ENCODE results near the gene GNG7.
"Not testable (repeated sequence)": the region's sequence is repeated elsewhere in the genome, so short reads cannot be mapped to it uniquely, and the experiment has no call there.

Gene GNG7

DNA sequence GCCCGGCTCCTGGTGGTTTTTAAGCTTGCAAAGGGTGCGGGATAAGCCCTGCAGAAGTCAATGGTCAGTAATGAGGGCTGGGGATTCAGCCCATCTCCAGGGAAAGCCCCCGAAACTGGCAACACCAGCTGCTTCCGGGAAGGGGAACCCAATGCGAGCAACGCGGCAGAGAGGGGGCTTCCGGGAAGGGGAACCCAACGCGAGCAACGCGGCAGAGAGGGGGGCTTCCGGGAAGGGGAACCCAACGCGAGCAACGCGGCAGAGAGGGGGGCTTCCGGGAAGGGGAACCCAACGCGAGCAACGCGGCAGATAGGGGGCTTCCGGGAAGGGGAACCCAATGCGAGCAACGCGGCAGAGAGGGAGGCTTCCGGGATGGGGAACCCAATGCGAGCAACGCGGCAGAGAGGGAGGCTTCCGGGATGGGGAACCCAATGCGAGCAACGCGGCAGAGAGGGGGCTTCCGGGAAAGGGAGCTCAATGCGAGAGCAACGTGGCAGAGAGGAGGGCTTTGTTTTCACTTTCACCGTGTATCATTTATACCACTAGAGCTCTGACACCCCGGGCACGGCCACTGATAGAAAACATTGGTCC, 80.0 kb downstream of the GNG7 start:
- DNase-seq (ENCODE audit: low read depth in 2 of 2), result not testable (repeated sequence)

DNA sequence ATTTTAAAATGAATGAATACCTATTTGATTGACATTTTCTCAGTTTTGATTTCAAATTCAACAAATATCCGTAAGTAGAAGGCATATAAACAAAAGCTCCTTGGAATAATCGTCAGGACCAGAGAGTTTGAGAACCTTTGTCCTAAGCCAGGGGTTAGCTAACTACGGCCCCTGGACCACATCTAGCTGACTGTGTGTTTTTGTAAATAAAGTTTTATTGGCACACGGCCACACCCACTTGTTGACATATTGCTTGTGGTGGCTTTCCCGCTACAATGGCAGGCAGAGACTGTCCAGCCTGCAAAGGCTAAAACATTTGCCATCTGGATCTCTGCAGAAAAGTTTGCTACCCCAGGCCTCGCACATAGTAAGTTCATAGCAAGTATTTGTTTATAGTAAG, 83.4 kb downstream of the GNG7 start:
- no peak for DNase-seq (ENCODE audit: low read depth in 2 of 2)

DNA sequence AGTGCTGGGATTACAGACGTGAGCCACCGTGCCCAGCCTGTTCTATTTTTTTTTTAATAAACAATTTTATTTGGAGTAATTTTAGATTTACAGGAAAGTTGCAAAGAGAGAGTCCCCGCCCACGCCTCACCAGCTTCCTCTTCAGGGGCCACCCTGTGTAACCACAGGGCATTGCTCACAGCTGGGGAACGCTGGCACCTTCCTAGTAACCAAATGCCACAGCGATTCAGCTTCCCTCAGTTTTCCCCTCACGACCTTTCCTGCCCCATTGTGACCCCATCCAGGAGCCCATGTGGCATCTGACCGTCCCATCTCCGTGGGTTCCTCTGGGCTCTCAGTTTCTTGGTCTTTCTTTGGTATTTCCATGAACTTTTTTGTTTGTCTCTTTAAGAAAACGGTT, 83.9 kb downstream of the GNG7 start:
- DNase-seq (ENCODE audit: low read depth in 2 of 2), result peak; percentile 76 to 80

DNA sequence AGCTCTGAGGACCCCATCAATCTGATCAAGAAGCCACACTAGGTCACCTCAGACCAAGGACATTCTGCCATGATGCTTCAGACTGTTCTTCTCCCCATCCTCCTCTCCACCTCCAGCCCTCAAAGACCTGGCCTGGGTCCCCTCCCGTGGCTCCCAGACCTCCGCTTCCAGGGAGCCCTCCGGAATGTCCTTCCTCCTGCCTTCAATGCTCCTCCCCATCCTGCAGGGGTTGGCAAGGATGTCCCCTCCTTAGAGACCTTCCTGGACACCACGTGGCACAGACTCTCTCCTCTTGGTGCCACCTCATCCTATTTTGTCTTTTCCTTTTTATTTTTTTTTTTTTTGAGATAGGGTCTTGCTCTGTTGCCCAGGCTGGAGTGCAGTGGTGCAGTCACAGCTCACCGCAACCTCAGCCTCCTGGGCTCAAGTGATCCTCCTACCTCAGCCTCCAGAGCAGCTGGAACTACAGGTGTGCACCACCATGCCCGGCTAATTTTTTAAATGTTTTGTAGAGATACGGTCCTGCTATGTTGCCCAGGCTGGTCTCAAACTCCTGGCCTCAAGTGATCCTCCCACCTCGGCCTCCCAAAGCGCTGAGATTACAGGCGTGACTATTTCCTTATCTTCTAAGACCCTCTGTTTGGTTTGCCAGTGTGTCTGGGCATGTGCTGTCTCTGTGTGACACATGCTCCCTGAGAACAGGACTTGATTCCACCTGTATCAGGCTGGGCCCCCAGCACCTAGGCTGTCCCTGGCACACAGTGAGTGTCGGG, 84.9 kb downstream of the GNG7 start:
- DNase-seq (ENCODE audit: low read depth in 2 of 2), result no peak

DNA sequence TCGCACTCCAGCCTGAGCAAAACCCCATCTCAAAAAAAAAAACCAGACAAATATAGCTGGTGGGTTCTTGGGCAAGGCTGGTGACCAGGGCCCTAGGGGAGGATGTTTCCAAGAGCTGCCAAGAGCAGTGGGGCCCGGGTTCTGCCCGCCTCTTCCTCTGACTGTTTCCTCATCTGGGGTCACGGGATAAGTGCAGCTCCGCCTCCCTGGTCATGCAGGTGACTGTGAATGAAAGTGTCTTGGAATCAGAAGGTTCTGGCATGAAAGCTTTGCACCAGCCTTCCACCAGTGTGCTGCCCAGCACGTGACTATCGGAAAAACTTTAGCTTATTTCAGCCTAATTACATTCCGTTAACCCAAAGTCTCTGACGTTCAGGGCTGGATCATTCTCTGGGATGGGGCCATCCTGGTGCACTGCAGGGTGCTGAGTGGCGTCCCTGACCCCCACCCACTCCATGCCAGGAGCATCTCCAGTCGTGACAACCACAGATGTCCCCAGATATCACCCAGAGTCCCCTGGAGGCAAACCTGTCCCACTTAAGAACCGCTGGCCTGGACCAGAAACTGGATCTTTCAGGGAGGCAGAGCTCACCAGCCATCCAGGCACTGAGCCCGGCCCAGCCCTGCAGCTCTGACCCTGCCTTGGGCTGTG, 85.6 kb downstream of the GNG7 start:
- DNase-seq (ENCODE audit: low read depth in 2 of 2), result no peak

DNA sequence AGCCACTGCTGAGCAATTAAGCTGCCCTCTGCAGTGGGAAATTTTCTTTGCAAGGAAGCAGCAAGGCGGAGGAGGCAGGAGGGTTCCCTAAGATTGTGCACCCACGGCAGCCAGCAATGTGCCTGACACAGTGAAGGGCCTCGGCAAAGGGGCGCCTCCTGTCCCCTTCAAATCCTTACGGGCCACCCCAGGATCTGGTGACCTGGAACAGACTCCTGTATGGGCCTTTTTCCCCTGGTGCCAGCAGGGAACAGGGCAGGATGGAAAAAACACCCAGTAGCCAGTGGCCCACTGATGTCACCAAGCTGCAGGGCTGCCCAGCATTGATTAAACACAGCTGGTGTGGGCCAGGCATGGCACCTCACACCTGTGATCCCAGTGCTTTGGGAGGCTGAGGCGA, 86.7 kb downstream of the GNG7 start:
- DNase-seq (ENCODE audit: low read depth in 2 of 2), result no peak

DNA sequence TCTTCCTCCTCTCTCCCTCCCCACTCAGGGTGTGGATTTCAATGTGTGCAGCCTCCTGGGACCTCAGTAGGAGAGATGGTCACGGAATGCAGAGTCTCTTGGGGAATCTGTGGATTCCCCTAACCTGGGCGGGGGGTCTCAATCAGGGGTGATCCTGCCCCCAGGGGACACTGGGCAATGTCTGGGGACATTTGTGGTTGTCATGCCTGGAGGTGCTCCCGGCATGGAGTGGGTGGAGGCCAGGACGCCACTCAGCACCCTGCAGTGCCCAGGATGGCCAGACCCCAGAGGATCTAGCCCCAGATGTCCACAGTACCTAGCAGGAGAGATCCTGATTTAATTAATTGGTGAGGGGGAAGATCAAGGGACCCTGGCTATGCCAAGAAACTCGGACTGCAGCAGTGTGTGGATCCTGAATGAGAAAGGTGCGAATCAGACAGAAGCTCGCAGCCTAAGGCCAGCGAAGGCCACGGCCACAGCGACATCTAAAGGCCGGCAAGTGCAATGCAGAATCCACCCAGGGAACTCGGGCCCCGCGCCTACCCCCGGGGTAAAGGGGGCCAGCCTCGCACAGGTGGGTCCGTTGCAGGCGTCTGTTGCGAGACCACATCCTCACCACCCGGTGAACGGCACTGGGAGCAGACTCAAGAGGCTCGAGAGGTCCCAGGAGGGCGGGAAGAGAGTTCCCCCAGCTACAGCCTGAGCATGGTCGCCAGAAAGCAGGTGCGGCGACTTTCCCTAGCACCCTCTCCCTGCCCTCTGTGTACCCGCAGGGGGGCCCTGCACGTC, 88.8 kb downstream of the GNG7 start:
- DNase-seq (ENCODE audit: low read depth in 2 of 2), result peak in 1 of 2 donors; percentile 48

DNA sequence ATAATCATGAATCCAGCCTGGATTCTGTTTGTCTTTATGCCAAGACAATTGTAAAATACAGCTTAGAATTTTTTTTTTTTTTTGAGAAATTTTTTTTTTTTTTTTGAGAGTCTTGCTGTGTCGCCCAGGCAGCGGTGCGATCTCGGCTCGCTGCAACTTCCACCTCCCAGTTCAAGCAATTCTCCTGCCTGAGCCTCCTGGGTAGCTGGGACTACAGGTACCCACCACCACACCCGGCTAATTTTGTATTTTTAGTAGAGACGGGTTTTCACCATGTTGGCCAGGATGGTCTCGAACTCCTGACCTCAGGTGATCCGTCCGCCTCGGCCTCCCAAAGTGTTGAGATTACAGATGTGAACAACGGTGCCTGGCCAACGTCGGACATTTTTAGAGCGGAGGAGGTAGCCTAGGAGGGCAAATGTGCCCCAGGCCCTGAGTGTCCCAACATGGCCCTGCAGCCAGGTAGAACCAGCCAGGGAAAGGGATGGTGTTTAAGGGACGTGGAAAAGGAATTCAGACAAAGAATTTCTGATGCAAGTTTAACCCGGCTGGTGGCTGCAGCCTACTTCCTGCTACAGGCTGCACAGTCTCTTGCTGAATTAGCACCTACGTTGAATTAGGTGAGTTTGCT, 89.8 kb downstream of the GNG7 start:
- no peak for DNase-seq (ENCODE audit: low read depth in 2 of 2)

DNA sequence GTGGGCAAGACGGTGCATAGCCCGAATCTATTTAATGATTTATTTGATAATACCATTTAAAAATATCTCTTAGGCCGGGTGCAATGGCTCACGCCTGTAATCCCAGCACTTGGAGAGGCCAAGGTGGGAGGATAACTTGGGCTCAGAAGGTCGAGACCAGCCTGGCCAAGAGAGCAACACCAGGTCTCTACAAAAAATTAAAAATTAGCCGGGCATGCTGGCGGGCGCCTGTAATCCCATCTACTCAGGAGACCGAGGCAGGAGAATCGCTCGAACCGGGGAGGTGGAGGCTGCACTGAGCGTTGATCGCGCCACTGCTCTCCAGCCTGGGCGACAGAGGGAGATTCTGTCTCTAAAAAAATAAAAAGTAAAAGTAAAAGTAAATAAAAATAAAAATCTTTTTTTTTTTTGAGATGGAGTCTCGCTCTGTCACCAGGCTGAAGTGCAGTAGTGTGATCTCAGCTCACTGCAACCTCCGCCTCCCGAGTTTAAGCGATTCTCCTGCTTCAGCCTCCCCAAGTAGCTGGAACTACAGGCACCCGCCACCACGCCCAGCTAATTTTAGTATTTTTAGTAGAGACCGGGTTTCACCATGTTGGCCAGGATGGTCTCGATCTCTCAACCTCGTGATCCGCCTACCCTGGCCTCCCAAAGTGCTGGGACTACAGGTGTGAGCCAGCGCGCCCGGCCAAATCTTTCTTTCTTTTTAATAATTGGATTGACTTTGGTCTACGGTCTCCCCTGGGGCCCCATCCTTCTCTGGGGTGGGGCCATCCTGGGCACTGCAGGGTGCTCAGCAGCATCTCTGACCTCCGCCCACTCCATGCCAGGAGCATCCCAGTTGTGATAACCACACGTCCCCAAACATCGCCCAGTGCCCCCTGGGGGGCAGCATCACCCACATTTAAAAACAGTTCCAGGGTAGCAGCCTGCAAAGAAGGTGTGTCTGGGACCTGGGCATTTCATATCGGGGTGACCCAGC, 90.7 kb downstream of the GNG7 start:
- no peak for DNase-seq (ENCODE audit: low read depth in 2 of 2)

DNA sequence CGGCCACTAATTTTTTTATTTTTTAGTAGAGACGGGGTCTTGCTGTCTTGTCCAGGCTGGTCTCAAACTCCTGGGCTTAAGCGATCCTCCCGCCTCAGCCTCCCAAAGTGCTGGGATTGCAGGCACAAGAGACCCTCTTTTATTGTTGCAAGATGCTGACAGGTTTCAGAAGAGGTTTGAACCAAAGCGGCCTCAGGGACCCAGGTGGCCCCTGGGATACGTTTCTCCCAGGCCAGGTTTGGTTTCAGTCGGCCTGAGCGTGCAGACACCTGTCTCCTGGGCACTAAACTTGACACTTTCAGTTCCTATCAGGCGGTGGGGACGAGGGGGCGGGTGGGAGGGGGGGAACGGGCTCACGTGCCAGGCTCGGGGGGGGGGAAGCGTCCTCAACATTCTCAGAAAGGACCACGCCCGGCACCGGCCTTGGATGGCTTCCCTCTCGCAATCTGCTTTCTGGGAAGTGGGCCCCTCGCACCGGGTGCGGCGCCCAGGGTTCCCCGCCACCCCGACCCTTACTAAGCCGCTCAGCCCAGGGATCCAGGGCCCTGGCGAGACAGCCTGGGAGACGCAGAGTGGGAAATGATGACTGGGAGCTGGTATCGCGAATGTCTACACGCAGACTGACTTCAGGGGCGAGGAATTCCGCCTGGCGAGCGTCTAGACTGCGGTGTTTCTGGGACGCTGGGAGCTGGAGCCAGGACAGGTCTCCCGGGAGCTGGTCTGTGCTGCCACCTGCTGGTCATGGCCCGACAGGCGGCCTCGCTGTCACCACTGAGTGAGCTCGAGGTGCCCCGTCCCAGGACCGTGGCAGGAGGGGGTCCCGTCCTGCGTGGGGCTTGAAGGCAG, 91.6 kb downstream of the GNG7 start:
- DNase-seq (ENCODE audit: low read depth in 2 of 2), result peak; percentile 87 to 96

DNA sequence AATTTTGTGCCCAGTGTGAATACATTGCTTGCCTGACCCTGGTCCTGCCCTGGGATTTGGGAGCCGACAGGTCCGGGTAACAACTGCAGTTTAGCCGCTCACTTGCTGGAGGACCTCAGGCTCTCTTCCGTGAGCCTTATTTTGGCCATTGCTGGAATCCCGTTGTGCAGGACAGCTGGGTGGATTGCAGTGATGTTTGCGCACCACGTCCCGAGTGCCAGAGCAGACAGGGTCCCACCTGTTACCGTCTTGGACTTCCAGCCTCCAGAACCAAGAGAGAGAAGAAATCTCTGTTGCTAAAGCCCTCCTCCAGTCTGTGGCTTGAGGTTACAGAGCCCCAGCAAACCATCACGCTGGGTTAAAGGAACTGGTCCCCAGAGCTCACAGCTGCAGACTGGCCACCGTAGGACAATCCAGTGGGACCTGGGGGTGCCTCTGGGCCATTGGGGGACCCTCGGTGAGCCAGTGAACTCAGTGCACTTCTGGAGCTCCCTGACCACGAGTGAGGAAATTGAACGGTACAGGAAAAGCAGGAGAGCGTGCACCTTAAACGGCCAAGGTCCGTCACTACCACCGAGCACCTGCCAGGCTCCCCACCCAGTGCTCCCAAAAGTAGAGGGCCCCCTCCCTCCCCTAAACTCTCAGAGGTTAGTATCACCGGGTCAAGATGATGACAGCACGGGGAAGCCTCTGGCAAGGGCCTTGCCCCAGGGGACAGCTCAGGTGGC, 92.9 kb downstream of the GNG7 start:
- DNase-seq (ENCODE audit: low read depth in 2 of 2), result no peak

DNA sequence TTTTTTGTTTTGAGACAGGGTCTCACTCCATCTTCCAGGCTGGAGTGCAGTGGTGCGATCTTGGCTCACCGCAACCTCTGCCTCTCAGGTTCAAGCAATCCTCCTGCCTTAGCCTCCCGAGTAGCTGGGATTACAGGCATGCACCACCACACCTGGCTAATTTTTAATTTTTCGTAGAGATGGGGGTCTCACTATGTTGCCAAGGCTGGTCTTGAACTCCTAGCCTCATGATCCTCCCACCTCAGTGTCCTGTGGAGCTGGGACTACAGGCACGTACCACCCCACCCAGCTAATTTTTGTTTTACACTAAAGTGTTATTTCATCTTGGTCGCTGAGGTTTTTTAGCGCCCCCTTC, 93.5 kb downstream of the GNG7 start:
- DNase-seq (ENCODE audit: low read depth in 2 of 2), result not testable (repeated sequence)

DNA sequence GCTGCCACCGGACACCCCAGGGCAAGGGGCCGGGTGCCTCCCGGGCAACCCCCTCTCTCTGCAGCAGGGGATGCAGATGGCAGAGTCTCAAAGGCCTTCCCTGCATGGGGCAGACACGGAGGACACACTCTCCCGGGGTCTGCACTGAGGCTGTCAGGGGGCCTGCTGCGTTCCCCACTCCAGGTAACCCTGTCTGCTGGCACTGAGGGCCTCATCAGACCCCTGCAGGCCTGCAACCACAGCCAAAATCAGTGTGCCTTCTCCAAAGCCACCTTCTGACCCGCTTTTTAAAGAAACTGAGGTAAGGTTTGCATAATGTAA, 93.9 kb downstream of the GNG7 start:
- DNase-seq (ENCODE audit: low read depth in 2 of 2), result no peak

DNA sequence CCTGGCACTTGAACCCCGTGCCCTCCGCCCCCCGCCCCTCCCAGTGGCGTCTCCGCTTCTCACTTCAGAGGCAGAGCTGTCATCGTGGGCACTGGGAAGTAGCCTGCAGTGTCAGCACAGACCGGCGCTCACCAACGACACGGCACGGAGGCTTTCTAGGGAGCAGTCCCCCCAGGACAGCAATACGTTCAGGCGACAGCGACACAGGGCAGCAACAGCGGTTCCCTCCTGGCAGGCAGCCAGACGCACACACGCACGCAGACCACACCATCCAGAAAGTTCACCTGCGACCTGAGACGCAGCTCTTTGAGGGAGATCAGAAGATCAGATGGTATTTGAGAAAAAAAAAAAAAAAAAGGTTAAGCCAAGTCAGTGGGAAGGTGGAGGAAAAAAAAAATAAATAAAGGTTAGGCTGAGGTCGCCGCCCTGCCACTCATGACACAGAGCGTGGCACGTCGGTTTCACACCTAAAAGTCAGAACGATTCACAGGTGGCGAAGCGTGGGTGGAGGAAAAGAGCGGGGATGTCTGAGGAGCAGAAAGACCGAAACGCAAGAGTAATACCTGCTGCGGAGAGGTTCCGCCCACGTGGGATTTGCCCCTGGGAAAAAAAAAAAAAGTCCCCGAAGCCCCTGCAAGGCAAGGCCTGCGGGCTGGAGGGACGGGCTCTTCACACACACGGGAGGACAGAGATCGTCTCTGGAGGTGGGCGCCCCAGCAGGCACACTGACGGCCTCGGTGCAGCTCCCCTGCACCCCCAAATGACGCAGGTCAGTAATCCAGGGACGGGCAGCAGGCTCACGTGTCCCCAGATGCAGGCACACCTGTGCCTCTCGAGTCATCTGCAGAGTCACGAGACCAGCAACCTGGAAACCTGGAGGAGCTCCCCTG, 94.5 kb downstream of the GNG7 start:
- DNase-seq (ENCODE audit: low read depth in 2 of 2), result peak; percentile 85 to 91

DNA sequence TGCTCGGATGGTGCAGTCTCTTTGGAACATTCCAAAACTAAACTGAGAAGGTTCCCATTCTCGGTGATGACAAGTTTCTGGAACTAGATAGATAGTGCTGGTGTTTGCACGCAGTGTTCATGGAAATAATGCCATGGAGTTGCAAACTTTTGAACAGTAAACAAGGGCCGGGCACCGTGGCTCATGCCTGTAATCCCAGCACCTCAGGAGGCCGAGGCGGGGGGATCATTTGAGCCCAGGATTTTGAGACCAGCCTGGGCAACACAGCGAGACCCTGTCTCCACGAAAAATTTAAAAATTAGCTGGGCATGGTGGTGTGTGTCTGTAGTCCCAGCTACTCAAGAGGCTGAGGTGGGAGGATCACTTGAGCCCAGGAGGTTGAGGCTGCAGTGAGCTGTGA, 95.7 kb downstream of the GNG7 start:
- DNase-seq (ENCODE audit: low read depth in 2 of 2), result not testable (repeated sequence)

DNA sequence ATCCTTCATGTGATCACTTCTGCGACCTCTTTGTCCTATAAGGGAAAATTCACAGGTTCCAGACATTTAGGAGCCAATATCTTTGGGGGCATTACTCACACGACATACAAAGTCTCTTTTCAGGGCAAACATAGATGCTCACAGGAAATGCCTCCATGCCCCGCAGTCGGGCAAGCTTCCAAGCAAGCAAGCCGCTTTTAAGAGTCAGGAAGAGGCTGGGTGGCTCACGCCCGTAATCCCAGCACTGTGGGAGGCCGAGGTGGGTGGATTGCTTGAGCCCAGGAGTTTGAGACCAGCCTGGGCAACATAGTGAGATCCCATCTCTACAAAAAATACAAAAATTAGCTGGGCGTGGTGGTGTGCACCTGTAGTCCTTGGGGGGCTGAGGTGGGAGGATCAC, 96.6 kb downstream of the GNG7 start:
- DNase-seq (ENCODE audit: low read depth in 2 of 2), result not testable (repeated sequence)

DNA sequence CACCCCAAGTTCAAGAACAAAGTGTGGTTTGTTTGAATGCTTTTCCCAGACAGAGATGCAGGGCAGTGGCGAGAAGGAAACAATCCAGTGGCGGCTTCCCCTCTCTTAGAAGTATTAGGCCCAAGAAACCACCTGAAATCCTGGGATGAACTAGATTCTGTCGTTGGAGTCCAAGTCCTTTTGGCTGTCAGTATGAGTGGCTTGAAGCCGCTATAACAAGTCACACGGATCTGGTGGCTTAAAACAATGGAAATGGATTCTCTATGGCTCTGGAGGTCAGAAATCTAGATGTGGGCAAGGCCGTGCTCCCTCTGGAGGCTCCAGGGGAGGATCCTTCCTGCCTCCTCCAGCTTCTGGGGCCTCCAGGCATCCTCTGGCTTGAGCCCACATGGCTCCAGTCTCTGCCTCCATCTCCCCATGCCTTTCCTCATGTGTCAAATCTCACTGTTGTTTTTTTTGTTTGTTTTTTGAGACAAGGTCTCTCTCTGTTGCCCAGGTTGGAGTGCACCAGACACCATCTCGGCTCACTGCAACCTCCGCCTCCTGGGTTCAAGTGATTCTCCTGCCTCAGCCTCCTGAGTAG, 97.7 kb downstream of the GNG7 start:
- no peak for DNase-seq (ENCODE audit: low read depth in 2 of 2)

DNA sequence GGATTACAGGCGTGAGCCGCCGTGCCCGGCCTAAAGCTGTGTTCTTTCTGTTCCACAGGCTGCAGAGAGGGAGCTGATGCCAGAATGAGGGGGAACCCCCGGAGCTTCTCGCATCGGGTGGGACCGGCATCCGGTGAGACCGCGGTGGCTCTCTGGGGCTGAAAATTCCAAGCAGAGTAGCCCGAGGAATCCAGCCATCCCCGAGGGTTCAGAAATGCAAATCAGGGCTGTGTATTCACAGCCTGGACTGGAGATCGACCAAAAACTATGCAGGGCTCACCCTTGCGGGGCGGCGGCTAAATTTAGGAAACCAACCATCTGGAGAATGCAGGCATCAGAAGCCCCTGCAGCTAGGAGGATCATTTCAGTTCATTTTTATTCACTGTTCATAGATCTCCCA, 99.2 kb downstream of the GNG7 start:
- no peak for DNase-seq (ENCODE audit: low read depth in 2 of 2)

Data from activated CD4-positive, alpha-beta T cell treated with anti-CD3 and anti-CD28 coated beads for 24 hours (primary cell).